GM18517 (cell line): ENCODE measurements around the gene ALPI.

Source experiments
- ATAC-seq: cut with Tn5 transposase; IDR thresholded peaks from one replicate; pipeline ENCODE4 v1.9.1; 2021; ENCODE audit warnings: mild to moderate bottlenecking, moderate library complexity; ENCODE audit not compliant: unreplicated experiment

The ALPI gene

GRCh38 chr2:232483311-232483922 is 27.5 kb downstream of the ALPI start:
- no peak for ATAC-seq

DNA sequence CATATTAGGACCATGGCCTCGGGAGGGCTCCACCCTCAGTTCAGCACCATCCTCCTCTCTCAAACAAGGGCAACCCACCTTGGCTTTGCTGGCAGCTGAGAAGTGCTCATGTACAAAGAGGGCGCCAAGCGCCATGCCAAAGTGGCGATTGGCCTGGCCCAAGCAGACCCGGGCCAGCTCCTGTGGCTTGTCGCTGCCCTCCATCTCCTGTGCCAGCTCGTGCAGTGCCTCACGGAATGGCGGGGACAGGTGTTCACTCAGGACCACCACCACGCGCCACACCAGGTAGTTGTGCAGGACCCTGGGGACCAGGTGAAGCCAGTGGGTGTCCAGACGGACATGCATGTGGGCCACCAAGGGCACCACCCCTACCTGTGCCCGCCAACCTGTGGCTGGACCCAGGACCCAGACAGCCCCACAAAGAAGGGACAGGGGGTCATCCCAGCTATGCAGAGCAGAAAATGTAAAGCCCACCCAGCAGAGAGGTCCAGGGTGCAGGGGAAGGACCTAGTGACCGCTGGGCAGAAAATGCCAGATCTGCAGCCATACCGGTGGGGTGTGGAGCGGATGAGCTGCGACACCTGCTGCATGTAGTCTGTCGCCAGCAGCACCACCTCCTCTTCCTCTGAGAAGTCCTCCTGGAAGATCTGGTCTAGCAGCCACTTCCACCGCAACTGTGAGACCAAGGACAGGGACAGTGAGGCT is 28.1 kb downstream of the ALPI start:
- no peak for ATAC-seq

- no peak for ATAC-seq
Measured at GRCh38 chr2:232484628-232485347, 28.8 kb downstream of the ALPI start.

DNA sequence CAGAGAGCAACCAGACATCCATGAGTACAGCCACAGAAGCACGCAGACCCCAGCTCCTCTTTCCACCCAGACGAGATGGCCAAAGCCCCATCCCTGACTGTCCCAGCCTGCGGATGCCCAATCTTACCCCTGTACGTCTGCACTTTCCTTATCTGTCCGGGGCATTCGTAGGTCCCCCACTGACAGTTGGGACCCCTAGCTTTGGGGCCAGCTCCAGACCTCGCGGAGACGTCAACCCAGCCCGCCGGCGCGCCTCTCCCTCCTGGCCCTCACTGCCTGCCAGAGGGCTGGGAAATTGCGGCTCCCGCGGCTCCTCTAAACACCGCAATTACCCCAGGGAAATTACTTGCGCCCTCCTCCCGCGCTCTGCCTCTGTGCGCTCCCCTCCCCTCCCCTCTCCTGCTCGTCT is 29.4 kb downstream of the ALPI start:
- no peak for ATAC-seq

DNA sequence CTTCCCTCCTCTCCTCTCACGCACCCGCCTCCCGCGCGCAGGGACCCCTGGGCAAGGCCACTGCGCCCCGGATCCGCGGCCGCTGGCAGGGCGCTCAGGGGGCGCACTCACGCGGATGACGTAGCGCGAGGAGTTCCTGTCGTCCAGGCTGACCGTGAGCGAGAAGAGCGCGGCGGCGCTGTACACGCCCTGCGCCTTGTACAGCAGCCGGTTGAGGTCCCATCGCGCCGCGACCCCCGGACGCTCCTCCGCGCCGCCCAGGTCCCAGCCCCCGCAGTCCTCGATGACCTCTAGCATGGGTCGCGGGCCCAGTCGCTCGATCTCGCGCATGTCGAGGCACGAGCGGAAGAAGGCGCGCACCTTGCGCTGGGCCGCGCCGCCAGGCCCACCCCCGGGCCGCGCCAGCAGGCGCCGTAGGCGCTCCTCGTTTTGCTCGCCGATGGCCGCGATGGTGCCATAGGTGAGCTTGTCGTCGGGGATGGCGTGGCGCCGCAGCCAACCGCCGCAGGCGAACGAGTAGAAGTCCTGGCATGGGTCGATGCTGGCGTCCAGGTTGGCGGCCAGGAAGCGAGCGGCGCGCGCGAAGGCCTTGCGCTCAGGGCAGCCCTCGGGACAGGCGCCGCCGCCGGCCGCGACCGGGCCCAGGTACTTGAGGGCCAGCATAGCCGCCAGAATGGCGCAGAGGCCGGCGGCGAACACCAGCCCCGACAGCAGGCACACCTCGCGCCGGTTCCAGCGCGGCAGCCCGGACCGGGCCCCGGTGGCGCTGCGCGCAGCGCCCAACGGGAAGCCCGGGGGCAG is 30.0 kb downstream of the ALPI start:
- no peak for ATAC-seq

DNA sequence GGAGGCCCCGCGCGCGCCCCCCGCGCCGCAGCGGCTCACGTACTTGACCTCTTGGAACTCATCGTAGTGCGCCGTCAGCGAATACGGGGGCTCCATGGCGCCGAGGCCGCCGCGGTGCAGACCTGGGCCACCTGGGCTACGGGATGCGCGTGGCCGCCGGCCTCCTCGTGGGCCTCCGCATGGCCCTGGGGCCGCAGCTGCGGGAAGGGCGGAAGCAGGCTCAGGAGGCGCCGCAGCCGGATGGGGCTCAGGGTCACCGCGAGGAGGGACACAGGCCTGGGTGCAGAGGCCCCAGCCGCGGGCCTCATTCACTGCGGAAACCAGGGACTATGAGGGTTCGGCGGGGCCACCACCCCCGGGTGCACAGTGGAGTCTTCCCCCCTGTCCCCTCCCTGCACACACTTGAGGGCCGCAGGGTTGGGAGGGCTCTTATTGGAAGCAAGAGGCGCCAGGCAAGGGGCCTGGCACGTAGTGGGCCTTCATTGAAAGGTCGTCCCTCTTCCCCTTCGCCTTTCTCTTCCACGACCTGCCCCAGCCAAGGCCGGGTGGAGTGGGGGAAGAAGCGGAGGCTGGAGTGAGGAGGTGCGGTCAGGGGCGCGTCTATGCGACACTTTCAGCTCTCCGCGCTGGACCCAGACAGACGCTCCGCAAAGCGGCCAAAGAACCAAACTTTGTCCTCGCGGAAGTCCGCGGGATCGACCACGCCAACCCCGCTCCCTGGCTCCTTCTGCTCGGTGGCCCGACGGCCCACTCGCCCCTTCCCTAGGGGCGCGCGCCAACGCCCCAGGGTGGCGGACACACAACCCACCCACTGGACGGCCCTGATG is 30.8 kb downstream of the ALPI start:
- no peak for ATAC-seq

GRCh38 chr2:232487385-232488096 is 31.6 kb downstream of the ALPI start, which contains the start of gene ECEL1:
Gene ECEL1, minus strand, starts transcription at chr2:232487834. Its CDS starts 1,181 bp downstream, at chr2:232486653.
- no peak for ATAC-seq

DNA sequence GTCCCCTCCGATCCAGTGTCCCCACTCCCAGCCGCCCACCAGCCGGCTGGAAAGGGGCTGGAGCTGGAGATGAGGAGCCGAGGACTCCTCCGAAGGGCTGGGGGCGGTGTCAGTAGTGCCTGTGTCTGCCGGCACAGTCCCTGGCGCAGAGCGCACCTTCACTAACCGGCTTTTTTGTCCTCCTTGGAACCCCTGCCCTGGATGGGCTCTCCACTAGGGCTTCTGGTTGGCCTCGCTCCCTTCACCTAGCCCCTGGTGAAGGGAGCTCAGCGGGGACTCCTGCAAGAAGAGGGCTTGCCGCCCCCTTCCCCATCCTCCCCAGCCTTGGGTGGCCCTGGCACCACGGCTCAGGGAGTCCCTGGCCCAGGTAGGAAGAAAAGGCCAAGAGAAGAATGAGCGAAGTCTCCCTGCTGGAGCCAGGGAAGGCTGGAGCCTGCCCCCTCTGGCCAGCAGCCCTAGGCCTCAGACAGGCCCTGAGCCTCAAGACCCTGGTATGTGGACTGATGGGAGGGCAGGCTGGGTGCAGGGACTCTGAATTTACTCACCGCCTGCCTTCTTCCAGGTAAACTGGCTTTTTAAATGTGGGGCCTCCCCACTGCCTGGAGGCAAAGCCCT is 32.3 kb downstream of the ALPI start:
- ATAC-seq, result no peak

GRCh38 chr2:232488721-232489300 is 32.9 kb downstream of the ALPI start:
- no peak for ATAC-seq

GRCh38 chr2:232489516-232490220 is 33.7 kb downstream of the ALPI start:
- no peak for ATAC-seq

- no peak for ATAC-seq
Measured at GRCh38 chr2:232490221-232491138, 34.5 kb downstream of the ALPI start.

GRCh38 chr2:232491139-232491780 is 35.3 kb downstream of the ALPI start:
- ATAC-seq, result no peak

GRCh38 chr2:232492236-232492848 is 36.4 kb downstream of the ALPI start:
- ATAC-seq, result no peak

DNA sequence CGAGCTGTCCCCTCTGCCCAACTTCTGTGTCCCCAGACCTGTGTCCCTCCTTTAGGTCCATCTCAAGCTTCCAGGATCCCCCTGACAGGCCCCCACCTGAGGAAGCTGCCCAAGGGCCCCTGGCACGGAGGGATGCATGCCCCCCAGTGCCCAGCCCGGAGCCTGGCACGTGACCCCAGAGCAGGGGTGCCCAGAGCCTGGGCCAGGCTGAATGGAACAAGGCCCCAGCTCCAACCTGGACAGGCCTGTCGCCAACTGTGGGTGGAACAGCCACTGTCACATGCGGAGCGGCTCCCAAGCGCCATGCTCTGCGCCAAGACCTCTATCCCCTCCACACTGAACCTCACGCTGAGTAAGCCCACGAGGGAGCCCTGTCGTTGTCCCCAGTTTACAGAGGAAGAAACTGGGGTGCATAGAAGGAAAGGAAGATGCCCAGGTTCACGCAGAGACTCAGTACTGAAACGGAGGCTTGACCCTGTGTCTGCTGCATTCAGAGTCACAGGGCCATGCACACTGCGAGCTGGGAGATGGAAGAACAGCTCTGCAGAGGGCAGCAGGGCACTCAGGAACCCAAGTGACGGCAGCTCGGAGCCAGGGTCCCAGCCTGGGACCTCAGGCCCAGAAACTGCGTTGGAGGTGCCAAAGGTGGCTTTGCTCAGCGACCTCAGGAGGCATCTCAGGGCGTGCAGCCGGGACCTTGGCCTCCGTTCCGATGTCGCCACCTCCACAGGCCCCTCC is 37.2 kb downstream of the ALPI start:
- ATAC-seq, result no peak

- ATAC-seq, result no peak
Measured at GRCh38 chr2:232493701-232494474, 37.9 kb downstream of the ALPI start.
